ENCODE results near the gene APLP2.
A peak's percentile ranks its signal among the peaks of the same experiment; 100 is the strongest.
"Not testable (repeated sequence)": the region's sequence is repeated elsewhere in the genome, so short reads cannot be mapped to it uniquely, and the experiment has no call there.

Gene APLP2

DNA sequence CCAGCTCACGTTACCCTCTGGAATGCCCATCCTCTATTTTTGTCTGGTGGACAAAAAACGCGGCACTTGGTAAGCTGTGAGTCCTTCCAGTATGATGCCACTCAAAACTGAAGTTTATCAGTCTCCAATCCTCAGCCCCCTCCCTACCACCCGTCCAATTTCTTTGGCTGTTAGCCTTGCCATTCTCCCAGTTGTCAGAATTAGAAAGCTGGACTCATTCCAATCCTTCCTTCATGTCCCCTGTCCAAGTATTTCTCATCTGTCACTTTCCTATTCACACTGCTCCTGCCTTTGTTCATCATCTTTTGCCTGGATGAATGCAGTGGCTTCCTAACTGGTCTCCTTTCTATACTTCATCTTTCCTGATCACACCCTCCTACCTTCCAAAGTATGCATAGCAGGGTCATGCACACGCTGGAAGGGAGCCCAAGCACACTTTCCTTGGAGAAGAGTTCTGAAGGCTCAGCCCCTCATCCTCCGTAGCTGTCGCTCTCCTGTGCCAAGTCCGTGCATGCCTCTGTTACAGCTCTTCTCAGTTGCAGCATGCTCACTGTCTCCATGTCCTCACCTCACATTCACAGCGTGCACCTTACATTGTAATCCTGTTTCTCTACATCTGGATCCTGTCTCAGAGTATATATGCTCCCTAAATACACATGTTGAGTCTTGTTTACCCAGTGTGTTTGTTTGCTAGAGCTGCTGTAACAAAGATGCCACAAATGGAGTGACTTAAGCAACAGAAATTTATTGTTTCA, 19.4 kb downstream of the APLP2 start:
- TF ChIP-seq POLR2AphosphoS5 (IDR thresholded peaks at IDR 0.05; ENCODE audit: borderline replicate concordance, low read depth, low read length) (no peak), FOXP2 (optimal IDR thresholded peaks at IDR 0.05; ENCODE audit: control extremely low read depth, extremely low read length, insufficient read depth) (no peak), EZH2 (IDR thresholded peaks at IDR 0.05) (no peak)
- H3K27ac ChIP-seq = no peak overlapping the region
- H3K9ac ChIP-seq (ENCODE audit: insufficient read length) = no peak overlapping the region
- no peak overlapping the region for H3K4me3 ChIP-seq
- DNase-seq (ENCODE audit: low read depth, low spot score) = no peak
- H3K36me3 ChIP-seq (ENCODE audit: insufficient read depth, low read length) = no peaks in the 10 kb centered on the region
- no peaks in the 10 kb centered on the region for H3K9me3 ChIP-seq (ENCODE audit: low read depth, low read length)

- no peak overlapping the region for H3K9ac ChIP-seq (ENCODE audit: insufficient read length)
- TF ChIP-seq FOXP2 (optimal IDR thresholded peaks at IDR 0.05; ENCODE audit: control extremely low read depth, extremely low read length, insufficient read depth) (no peak), POLR2AphosphoS5 (IDR thresholded peaks at IDR 0.05; ENCODE audit: borderline replicate concordance, low read depth, low read length) (no peak), EZH2 (IDR thresholded peaks at IDR 0.05) (no peak)
- H3K9me3 ChIP-seq (ENCODE audit: low read depth, low read length) = no peaks in the 10 kb centered on the region
- DNase-seq (ENCODE audit: low read depth, low spot score) = no peak
- H3K4me3 ChIP-seq = no peak overlapping the region
- H3K36me3 ChIP-seq (ENCODE audit: insufficient read depth, low read length) = no peaks in the 10 kb centered on the region
- no peak overlapping the region for H3K27ac ChIP-seq
Observed at GRCh38 chr11:130089674-130090073, 20.0 kb downstream of the APLP2 start.

DNA sequence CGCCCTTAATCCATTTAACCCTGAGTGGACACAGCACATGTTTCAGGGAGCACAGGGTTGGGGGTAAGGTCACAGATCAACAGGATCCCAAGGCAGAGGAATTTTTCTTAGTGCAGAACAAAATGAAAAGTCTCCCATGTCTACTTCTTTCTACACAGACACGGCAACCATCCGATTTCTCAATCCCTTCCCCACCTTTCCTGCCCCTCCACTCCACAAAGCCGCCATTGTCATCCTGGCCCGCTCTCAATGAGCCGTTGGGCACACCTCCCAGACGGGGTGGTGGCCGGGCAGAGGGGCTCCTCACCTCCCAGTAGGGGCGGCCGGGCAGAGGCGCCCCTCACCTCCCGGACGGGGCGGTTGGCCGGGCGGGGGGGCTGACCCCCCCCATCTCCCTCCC, 20.8 kb downstream of the APLP2 start:
- not testable (repeated sequence) for H3K9me3 ChIP-seq (ENCODE audit: low read depth, low read length); H3K9ac ChIP-seq (ENCODE audit: insufficient read length); DNase-seq (ENCODE audit: low read depth, low spot score); H3K36me3 ChIP-seq (ENCODE audit: insufficient read depth, low read length); H3K4me3 ChIP-seq; H3K27ac ChIP-seq

GRCh38 chr11:130091169-130091568, 21.5 kb downstream of the APLP2 start:
- DNase-seq (ENCODE audit: low read depth, low spot score); H3K36me3 ChIP-seq (ENCODE audit: insufficient read depth, low read length); H3K9ac ChIP-seq (ENCODE audit: insufficient read length); H3K9me3 ChIP-seq (ENCODE audit: low read depth, low read length); H3K27ac ChIP-seq; H3K4me3 ChIP-seq: not testable (repeated sequence)

DNA sequence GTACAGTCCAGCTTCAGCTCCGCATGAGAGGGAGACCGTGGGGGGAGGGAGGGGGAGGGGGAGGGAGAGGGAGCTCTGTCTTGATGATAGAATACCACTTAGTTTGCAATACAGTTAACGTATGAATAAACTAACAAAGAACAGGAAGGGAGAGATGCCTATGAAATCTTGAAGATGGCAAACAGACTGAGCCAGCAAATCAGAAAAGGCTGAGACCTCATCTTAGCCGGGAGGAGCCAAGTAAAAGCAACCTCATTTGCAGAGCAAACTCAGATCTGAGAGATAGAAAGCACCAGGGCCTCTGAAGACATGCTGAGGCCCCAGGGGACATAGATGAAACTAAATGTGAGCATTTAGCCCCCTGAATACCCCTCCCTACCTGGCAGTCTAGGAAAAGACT, 23.0 kb downstream of the APLP2 start:
- TF ChIP-seq POLR2AphosphoS5 (IDR thresholded peaks at IDR 0.05; ENCODE audit: borderline replicate concordance, low read depth, low read length) (no peak), FOXP2 (optimal IDR thresholded peaks at IDR 0.05; ENCODE audit: control extremely low read depth, extremely low read length, insufficient read depth) (no peak), EZH2 (IDR thresholded peaks at IDR 0.05) (no peak)
- Histone ChIP-seq H3K36me3 (ENCODE audit: insufficient read depth, low read length) (no peaks in the 10 kb centered on the region), H3K9me3 (ENCODE audit: low read depth, low read length) (no peaks in the 10 kb centered on the region), H3K9ac (ENCODE audit: insufficient read length) (no peak overlapping the region), H3K27ac (peak overlapping the region; percentile 68), H3K4me3 (no peak overlapping the region; the same call in 1 of the 2 replicates)
- peak; percentile 60 for DNase-seq (ENCODE audit: low read depth, low spot score)

DNA sequence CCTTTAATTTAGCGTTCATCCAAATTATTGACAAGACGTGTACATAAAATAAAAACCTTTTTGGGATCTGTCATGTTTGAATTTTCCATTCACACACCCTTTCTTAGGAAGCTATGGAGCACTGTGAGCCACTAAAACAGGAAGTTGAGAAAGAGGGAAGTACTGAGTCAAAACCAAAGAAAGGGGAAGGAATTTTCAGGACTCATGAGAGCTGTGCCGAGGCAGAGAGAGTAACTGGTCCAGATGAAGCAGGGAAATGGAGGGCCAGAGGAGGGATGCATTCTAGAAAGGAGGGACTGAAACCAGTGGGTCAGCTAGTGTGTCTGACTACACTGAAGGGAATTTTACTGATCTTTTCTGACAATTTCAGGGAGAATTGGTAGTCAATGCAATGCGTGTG, 24.9 kb downstream of the APLP2 start:
- Histone ChIP-seq H3K9me3 (ENCODE audit: low read depth, low read length) (no peaks in the 10 kb centered on the region), H3K27ac (no peak overlapping the region), H3K9ac (ENCODE audit: insufficient read length) (no peak overlapping the region), H3K36me3 (ENCODE audit: insufficient read depth, low read length) (no peaks in the 10 kb centered on the region), H3K4me3 (no peak overlapping the region)
- DNase-seq (ENCODE audit: low read depth, low spot score) = no peak
- TF ChIP-seq EZH2 (IDR thresholded peaks at IDR 0.05) (no peak), POLR2AphosphoS5 (IDR thresholded peaks at IDR 0.05; ENCODE audit: borderline replicate concordance, low read depth, low read length) (no peak), FOXP2 (optimal IDR thresholded peaks at IDR 0.05; ENCODE audit: control extremely low read depth, extremely low read length, insufficient read depth) (no peak)

GRCh38 chr11:130095326-130095725, 25.6 kb downstream of the APLP2 start:
- TF ChIP-seq POLR2AphosphoS5 (IDR thresholded peaks at IDR 0.05; ENCODE audit: borderline replicate concordance, low read depth, low read length) (no peak), EZH2 (IDR thresholded peaks at IDR 0.05) (no peak), FOXP2 (optimal IDR thresholded peaks at IDR 0.05; ENCODE audit: control extremely low read depth, extremely low read length, insufficient read depth) (no peak)
- Histone ChIP-seq H3K9me3 (ENCODE audit: low read depth, low read length) (no peaks in the 10 kb centered on the region), H3K4me3 (no peak overlapping the region), H3K9ac (ENCODE audit: insufficient read length) (no peak overlapping the region), H3K36me3 (ENCODE audit: insufficient read depth, low read length) (no peaks in the 10 kb centered on the region), H3K27ac (no peak overlapping the region)
- no peak for DNase-seq (ENCODE audit: low read depth, low spot score)

GRCh38 chr11:130096042-130096441, 26.3 kb downstream of the APLP2 start:
- no peaks in the 10 kb centered on the region for H3K36me3 ChIP-seq (ENCODE audit: insufficient read depth, low read length)
- H3K9ac ChIP-seq (ENCODE audit: insufficient read length) = no peak overlapping the region
- TF ChIP-seq FOXP2 (optimal IDR thresholded peaks at IDR 0.05; ENCODE audit: control extremely low read depth, extremely low read length, insufficient read depth) = no peak
- no peak for TF ChIP-seq EZH2 (IDR thresholded peaks at IDR 0.05)
- no peak for TF ChIP-seq POLR2AphosphoS5 (IDR thresholded peaks at IDR 0.05; ENCODE audit: borderline replicate concordance, low read depth, low read length)

GRCh38 chr11:130096823-130097222, 27.1 kb downstream of the APLP2 start:
- H3K9me3 ChIP-seq (ENCODE audit: low read depth, low read length) = no peaks in the 10 kb centered on the region
- H3K36me3 ChIP-seq (ENCODE audit: insufficient read depth, low read length) = no peaks in the 10 kb centered on the region
- no peak overlapping the region for H3K4me3 ChIP-seq
- no peak overlapping the region for H3K27ac ChIP-seq
- TF ChIP-seq FOXP2 (optimal IDR thresholded peaks at IDR 0.05; ENCODE audit: control extremely low read depth, extremely low read length, insufficient read depth) (no peak), POLR2AphosphoS5 (IDR thresholded peaks at IDR 0.05; ENCODE audit: borderline replicate concordance, low read depth, low read length) (no peak), EZH2 (IDR thresholded peaks at IDR 0.05) (no peak)
- DNase-seq (ENCODE audit: low read depth, low spot score) = no peak
- no peak overlapping the region for H3K9ac ChIP-seq (ENCODE audit: insufficient read length)

More at GRCh38 chr11:130096042-130096441, 26.3 kb downstream of the APLP2 start:
- Histone ChIP-seq H3K9me3 (ENCODE audit: low read depth, low read length) (no peaks in the 10 kb centered on the region), H3K4me3 (no peak overlapping the region), H3K27ac (no peak overlapping the region)
- no peak for DNase-seq (ENCODE audit: low read depth, low spot score)

Measured in SK-N-MC (cell line).